Loucy (cell line): ENCODE measurements around the gene MFSD6.

Experiments
- H2AFZ ChIP-seq: fragments of 200-600 bp; sonication (generic); 2 replicates; pipeline ENCODE4 v1.6.0; 2016; ENCODE audit warnings: antibody characterized with exemption, mild to moderate bottlenecking, low read length, moderate library complexity
- H3F3A ChIP-seq: fragments of 200-600 bp; 2 replicates; pipeline ENCODE4 v1.6.0; 2016; ENCODE audit warnings: antibody characterized with exemption, low read depth, mild to moderate bottlenecking
- H3K27me3 ChIP-seq: fragments of 200-600 bp; sonication (generic); 2 replicates; pipeline ENCODE4 v1.6.1; 2014; ENCODE audit warnings: low read length, mild to moderate bottlenecking; ENCODE audit not compliant: insufficient read depth, poor library complexity, severe bottlenecking
- H3K36me3 ChIP-seq: fragments of 200-600 bp; sonication (generic); 2 replicates; pipeline ENCODE4 v1.6.1; 2016; ENCODE audit warnings: low read length; ENCODE audit not compliant: insufficient read depth
- H3K4me1 ChIP-seq: fragments of 200-600 bp; sonication (generic); 2 replicates; pipeline ENCODE4 v1.5.1; 2014; ENCODE audit warnings: low read length, mild to moderate bottlenecking; ENCODE audit not compliant: insufficient read depth, poor library complexity, severe bottlenecking
- H3K4me2 ChIP-seq: fragments of 200-600 bp; sonication (generic); 2 replicates; pipeline ENCODE4 v1.6.0; 2014; ENCODE audit warnings: antibody characterized with exemption, low read length, low read depth, mild to moderate bottlenecking; ENCODE audit not compliant: poor library complexity, severe bottlenecking
- H3K4me3 ChIP-seq: fragments of 200-600 bp; sonication (generic); 2 replicates; pipeline ENCODE4 v1.5.1; 2014; ENCODE audit warnings: low read length, mild to moderate bottlenecking, mixed read lengths; ENCODE audit not compliant: poor library complexity, severe bottlenecking
- H3K79me2 ChIP-seq: fragments of 200-600 bp; sonication (generic); 2 replicates; pipeline ENCODE4 v1.6.1; 2014; ENCODE audit warnings: low read length; ENCODE audit not compliant: insufficient read depth
- H3K9ac ChIP-seq: fragments of 200-600 bp; sonication (generic); 2 replicates; pipeline ENCODE4 v1.6.0; 2014; ENCODE audit warnings: mild to moderate bottlenecking, low read depth, low read length, moderate library complexity; ENCODE audit not compliant: poor library complexity, severe bottlenecking
- H3K9me2 ChIP-seq: fragments of 200-600 bp; sonication (generic); replicated peaks from 2 replicates; pipeline ENCODE4 v1.6.1; 2016; ENCODE audit warnings: low read depth, low read length, mixed read lengths
- H3K9me3 ChIP-seq: fragments of 200-600 bp; sonication (generic); 2 replicates; pipeline ENCODE4 v1.6.1; 2014; ENCODE audit warnings: mild to moderate bottlenecking, antibody characterized with exemption, low read length, low read depth; ENCODE audit not compliant: insufficient read depth
- H4K20me1 ChIP-seq: fragments of 200-600 bp; sonication (generic); 2 replicates; pipeline ENCODE4 v1.6.0; 2014; ENCODE audit warnings: antibody characterized with exemption, low read length, mild to moderate bottlenecking; ENCODE audit not compliant: insufficient read depth, poor library complexity, severe bottlenecking
- CTCF ChIP-seq: fragments of 200-600 bp; sonication (generic); conservative IDR thresholded peaks from 2 replicates; pipeline ENCODE4 v1.5.1; 2014; ENCODE audit warnings: mild to moderate bottlenecking, antibody characterized with exemption, low read length
- EZH2phosphoT487 ChIP-seq: fragments of 200-600 bp; IDR thresholded peaks from 2 replicates; pipeline ENCODE4 v1.6.1; 2018; ENCODE audit warnings: antibody characterized with exemption, mild to moderate bottlenecking, moderate library complexity, borderline replicate concordance

The MFSD6 gene

GRCh38 chr2:190468814-190469569 is 60.8 kb downstream of the MFSD6 start:
- TF ChIP-seq EZH2phosphoT487 (no peak), CTCF (no peak)
- H2AFZ ChIP-seq = no peak overlapping the region
- H3K27me3 ChIP-seq = no peaks in the 10 kb centered on the region
- H3F3A ChIP-seq = peaks cover 10% of the 10 kb centered on the region; the same call in 1 of the 2 replicates
- peaks cover 38% of the 10 kb centered on the region for H3K4me1 ChIP-seq
- peaks cover 4% of the 10 kb centered on the region; the same call in 1 of the 2 replicates for H3K36me3 ChIP-seq
- H3K9me3 ChIP-seq = no peaks in the 10 kb centered on the region
- peaks cover 13% of the 10 kb centered on the region; the same call in 1 of the 2 replicates for H3K79me2 ChIP-seq
- no peak overlapping the region for H3K9ac ChIP-seq
- H3K4me2 ChIP-seq = peak overlapping the region; percentile 17
- no peak overlapping the region for H3K4me3 ChIP-seq
- H3K9me2 ChIP-seq = no peaks in the 10 kb centered on the region
- H4K20me1 ChIP-seq = no peaks in the 10 kb centered on the region

DNA sequence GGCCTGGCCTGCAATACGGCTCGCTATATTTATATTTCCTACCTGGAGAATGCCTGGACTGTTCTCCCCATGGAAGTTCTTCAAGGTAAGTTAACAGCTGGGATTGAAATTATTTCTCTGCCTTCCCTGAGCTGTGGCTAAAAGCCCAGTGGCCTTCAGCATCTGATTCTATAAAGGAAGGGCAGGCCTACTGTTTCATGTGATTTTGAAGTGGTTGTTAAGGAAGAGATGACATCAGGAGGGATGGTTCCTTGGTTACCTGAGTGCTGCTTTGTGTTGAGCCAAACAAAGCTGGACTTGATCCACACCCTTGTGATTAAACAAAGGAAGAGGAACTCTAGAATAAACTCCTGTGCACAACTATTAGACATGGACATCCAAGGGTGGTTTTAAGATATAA is 61.6 kb downstream of the MFSD6 start:
- Histone ChIP-seq H3K9ac (no peak overlapping the region), H3K4me3 (no peak overlapping the region), H3K9me2 (no peaks in the 10 kb centered on the region), H3K79me2 (peaks cover 8% of the 10 kb centered on the region; the same call in 1 of the 2 replicates), H4K20me1 (no peaks in the 10 kb centered on the region), H2AFZ (no peak overlapping the region), H3F3A (peaks cover 10% of the 10 kb centered on the region; the same call in 1 of the 2 replicates), H3K4me1 (peaks cover 30% of the 10 kb centered on the region), H3K4me2 (no peak overlapping the region), H3K9me3 (no peaks in the 10 kb centered on the region), H3K36me3 (peaks cover 4% of the 10 kb centered on the region; the same call in 1 of the 2 replicates), H3K27me3 (no peaks in the 10 kb centered on the region)
- TF ChIP-seq EZH2phosphoT487 (no peak), CTCF (no peak)

GRCh38 chr2:190470256-190470826 is 62.2 kb downstream of the MFSD6 start:
- Histone ChIP-seq H3K79me2 (peaks cover 8% of the 10 kb centered on the region; the same call in 1 of the 2 replicates), H2AFZ (no peak overlapping the region), H4K20me1 (no peaks in the 10 kb centered on the region), H3F3A (peaks cover 10% of the 10 kb centered on the region; the same call in 1 of the 2 replicates), H3K27me3 (no peaks in the 10 kb centered on the region), H3K4me1 (peaks cover 25% of the 10 kb centered on the region), H3K9me3 (no peaks in the 10 kb centered on the region), H3K9me2 (no peaks in the 10 kb centered on the region), H3K9ac (no peak overlapping the region), H3K4me2 (no peak overlapping the region), H3K36me3 (peaks cover 4% of the 10 kb centered on the region; the same call in 1 of the 2 replicates), H3K4me3 (no peak overlapping the region)
- TF ChIP-seq EZH2phosphoT487 = no peak
- TF ChIP-seq CTCF = no peak
